NCI-H2227 treated with DMSO at 0.1 percent for 48 hours (cell line): ENCODE results near the gene ZNF516.

Source experiments
- DNase-seq: peaks from one replicate; lab custom pipeline; 2025; lab: John Stamatoyannopoulos, UW

The ZNF516 gene

DNA sequence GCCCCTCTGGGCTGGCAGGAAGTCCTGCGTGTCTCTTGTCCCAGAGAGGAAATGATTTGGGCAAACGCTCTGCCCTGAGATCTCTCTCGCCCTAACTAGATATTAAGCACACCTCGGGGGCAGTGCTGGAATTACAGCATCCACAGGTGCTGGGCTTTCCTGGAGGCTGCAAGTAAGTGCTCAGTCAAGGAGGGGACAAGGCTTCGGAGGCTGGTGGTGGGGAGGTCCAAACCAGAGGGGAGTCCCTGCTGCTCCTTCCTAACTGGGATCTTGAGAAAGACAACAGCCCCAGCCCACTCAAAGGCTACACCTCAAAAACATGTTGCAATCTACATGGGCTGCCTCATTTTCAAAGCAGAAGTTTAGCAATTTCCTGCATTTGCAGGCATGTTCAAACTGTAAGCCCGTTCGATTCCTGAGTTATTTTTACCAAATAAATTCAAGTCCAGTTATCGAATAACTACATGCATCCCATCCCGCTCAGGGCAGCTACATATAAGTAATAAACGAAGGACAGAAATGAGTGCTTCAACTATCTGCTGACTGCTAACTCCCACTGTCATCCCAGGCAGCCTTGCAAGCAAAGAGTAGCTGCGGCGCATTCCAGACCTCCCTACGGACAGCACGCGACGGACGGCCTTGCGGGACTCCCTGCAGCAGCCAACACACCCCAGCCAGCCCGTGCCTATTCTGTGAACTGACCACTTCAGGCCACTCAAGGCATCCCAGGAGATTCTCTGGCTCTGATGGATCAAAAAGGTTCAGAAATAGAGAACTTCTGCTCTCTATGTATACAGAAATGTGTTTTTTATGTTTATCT is 27.5 kb downstream of the ZNF516 start:
- DNase-seq: no peak

DNA sequence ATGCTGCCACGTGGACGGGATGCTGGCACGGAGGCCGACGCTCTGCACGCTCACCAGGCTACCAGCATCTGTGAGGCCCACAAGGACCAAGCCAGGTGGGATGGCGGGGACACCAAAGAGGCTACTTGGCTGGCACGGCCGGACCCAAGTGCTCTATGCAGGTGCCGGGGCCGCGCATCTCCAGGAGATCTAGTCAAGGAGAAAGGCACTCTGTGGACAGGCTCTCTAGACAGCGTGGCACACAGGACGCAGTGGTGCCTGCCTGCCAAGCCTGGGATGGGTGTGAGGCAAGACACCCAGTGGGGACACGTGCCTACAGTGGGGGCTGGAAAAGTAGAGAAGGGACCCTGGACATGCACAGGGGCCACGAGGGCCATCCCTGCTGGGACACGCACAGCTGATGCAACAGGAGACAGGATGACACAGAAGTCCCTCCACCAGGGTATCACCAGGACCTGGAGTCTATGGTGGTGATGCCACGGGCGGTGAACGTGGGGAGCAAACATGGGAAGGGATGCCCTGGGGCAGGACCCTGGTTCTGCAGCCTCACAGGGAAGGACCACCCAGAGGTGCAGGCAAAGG is 28.5 kb downstream of the ZNF516 start:
- no peak for DNase-seq

DNA sequence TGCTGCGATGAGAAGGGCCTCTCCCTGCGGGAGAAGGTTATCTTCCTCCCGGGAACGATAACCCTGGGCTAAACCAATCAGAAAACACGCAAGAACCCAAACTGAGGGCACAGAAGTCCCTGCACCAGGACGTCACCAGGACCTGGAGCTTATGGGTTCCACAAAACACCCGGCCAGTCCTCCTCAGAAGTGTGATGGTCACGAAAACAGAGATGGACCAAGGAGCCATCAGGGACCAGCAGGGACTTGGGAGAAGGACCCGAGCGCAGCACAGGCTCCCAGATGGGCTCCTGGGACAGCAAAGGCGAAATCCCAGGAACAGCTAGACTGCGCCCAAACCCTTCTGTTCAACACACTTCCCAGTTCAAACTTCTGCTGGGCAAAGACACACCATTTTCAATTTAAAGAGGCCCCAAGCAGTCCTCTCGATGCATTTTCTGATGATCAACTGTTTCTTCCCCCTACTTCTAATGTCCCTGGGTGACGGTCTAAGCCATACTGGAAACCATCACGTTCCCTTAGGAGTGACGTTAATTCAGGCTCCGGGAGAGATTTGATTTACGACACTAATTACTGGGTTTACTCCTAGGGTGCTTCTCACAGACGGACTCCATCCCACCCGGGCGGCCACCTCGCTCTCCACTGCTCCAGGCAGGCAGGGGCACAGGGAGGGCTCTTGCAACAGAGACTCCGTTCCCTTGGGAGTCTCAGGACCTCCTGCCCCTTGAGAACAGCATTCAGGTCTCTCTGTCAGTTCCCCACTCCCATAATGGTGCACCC is 29.2 kb downstream of the ZNF516 start:
- DNase-seq: no peak

DNA sequence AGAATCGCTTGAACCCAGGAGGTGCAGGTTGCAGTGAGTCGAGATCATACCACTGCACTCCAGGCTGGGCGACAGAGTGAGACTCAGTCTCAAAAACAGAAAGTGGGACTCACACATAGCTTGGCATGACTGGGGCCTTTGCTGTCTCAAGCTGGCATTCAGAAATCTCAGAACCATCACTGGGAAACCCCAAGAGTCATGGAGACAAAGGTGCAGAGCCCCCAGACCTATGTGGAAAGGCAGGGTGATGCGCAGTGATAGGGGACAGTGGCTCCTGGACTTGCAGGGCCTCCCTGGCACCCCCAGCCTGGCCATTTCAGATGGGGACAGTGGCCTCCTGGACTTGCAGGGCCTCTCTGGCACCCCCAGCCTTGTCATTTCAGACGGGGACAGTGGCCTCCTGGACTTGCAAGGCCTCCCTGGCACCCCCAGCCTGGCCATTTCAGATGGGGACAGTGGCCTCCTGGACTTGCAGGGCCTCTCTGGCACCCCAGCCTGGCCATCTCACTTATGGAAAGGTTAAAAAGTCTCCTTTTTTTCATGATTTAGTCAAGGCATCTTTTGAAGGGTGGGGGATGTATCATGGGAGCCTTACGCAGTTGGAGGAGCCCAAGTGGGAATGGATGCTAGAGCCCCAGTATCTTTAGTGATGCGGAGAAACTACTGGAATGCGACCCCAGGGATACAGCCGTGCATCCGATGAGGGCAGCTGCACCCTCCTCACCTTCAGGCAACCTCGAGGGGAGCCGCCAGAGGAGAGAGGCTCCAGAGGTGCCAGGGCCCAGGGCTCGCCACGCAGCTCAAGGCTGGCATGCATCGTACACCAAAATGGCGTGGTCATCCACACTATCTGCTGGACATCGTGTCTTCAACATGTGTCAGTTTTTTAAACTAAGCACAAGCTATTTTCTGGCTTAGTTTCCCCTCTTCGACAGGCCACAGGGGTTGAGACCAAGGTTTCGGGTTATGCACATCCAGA is 30.5 kb downstream of the ZNF516 start:
- no peak for DNase-seq

DNA sequence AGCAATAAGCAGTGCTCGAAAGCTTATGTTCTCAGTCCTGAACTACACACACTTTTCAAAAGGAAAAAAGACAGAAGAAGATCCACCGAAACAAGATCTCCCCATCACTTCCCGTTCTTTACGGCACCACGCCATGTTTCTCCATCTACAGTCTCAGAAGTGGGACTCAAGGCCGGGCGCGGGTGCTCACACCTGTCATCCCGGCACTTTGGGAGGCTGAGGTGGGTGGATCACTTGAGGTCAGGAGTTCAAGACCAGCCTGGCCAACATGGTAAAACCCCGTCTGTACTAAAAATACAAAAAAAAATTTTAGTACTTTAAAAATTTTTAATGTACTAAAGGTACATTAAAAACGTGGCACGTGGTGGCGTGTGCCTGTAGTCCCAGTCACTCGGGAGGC is 31.2 kb downstream of the ZNF516 start:
- DNase-seq: no peak

DNA sequence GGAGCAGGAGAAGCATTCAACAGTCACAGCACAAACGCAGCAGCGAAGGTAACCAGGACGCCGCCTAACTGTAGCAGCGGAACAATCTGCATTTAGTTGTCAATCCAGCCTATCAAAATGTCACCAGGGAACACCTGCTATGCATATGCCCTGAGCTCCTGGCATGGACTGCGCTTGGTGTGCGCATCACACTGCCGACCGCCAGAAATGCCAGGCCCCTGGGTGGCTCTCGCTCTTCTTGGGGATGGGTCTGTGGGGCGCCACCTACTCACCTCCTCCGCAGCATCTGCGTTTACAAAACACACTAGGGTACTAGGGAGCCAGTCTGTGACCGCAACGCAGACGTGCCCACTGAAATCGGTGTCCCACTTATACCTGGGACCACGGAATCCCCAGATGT is 31.7 kb downstream of the ZNF516 start:
- no peak for DNase-seq

DNA sequence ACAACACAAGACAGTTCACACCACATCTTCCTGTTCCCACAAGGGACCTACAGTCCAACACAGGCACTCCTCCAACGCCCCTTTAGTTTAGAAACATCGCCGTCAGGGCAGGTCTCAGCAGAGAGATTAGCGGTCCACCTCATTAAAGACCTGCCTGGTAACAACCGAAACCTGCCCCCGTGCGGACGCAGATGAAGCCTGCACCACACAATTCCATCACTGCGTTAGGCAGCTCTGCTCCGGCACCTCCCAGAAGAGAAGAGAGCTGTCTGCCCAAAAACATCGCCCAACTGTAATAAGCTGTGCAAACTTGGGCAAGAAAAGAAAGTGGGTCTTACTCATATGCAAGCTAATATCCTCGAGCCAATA is 32.7 kb downstream of the ZNF516 start:
- DNase-seq: no peak

DNA sequence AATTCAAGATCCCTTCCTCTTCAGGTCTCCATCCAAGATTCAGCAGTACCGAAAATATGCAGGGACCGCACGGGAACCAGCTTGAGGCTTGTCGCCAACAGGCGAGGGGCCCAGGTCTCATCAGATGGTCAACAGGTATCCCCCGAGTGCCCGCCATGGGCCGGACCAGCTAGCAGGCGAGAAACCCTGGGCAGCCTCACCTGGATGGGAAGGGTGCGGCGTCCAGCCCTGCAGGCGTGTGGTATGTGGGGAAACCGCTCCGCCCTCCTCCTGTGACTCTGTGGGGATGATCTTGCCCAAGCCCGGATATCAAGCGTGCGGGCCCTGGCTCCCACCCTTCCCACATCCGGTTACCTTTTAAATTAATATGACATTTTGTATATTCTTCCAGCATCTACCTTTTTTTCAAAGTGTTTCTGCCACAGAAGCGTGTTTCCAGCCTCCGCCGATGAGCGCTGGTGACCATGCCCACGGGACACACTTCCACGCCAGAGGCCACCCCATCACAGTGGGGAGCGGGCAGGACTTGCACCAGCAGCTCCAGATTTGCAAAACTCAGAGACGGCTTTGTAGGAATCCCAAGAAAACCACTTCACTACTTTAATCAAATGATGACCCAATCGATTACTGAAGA is 33.2 kb downstream of the ZNF516 start:
- no peak for DNase-seq

DNA sequence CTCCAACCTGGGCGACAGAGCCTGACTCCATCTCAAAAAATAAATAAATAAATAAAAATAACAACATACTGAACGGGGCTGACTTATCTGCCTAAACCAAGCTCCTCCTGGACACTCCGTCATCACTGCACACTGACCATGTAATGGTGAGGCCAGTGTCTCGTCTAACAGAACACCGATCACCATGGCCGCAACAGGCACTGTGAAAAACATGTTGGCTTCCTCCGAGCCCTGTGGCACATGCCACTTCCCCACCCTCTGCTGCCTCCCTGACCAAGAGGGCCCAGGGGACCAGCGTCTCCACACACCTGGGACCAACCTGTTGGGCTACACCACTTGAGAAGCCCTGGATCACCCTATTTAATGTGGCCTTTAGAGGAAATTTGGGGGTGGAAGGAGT is 33.9 kb downstream of the ZNF516 start:
- no peak for DNase-seq

DNA sequence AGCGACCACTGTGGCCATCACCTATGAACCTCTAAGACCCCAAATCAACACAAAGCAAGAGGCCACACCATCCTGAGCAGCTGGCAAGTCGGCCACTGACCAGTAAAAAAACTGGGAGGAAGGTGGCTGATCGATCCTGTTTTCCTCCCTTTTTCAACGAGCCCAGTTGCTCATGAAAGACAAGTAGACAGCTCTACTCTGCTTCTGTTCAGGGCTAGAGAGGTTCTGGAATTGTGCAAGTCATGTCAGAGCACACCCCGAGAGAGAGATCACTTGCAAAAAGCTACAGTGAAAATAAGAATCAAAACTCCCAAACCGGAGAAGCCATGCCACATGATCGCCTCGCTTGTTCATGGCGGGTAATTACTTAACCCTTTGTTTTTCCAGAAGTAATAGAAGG is 34.6 kb downstream of the ZNF516 start:
- DNase-seq: no peak

DNA sequence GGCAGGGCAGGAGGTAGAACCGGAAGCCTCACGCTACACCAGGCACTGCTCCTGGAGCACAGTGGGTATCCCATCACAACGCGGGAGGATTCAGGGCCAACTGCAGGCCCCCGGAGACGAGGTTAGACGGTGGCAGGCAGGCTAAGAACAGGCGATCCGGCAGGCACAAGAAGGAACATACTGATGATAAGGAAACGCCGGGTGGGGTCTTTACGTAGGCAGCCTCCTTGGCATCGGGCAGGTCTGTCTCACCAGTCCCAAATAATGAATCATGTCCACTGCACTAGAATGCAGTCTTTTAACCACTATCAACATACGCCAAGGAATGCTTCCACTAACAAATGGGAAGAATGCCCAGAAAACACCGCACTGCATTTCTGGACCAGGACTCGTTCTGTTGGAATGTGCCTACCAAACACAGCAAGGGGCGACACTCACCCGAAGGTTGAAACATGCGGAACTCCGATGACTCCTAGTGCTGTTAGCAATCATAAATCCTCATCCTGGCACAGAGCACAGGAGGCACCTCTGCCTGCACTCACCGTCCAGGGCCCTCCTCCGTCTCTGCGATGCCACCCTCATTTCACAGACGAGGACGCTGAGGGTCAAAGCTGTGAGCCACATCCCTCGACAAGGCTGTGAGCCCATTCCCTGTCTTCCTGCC is 35.2 kb downstream of the ZNF516 start:
- DNase-seq: no peak

DNA sequence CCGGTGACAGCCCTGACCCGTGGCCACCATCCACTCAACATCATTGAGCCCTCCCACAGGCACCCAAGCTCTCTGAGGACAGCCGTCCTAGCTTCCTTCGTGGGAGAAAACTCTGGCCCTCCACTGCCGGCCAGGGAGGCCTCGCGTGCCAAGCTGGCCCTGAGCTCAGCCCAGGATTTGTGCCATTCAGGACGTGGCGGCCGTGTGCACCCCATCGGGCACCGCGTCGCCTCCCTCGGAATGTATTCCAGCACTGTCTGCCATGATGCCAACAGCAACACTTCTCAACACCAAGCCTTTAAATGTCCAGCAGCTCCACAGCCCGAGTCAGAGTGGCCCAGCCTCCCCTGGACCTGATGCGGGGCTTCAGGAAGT is 35.7 kb downstream of the ZNF516 start:
- DNase-seq: no peak

DNA sequence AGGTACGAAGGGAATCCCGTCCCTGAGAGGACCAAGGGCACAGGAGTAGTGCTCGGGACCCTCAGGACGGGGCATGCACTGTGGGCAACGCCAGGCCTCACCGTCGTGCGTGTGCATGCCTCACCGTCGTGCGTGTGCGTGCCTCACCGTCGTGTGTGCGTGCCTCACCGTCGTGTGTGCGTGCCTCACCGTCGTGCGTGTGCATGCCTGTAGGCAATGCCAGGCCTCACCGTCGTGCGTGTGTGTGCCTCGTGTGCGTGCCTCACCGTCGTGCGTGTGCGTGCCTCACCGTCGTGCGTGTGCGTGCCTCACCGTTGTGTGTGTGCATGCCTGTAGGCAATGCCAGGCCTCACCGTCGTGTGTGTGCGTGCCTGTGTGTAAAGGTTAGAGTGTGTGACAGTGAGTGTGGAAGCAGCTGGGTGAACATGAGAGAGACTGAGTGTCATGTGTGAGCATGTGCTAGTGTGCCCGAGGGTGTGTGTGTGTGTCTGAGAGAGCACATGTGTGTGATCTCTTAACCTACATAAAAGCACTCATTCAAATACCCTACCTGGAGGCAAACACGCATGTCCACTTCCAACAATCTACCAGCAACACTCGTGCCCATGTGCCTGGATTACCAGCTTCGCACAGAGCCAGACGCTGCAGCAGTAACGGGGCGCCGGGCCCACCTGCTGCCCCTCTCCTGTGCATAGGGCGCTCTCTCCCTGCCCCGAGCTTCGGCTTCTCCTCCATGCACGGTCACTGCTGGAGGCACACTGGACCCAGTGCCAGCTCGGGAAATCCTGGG is 36.3 kb downstream of the ZNF516 start:
- DNase-seq: no peak

DNA sequence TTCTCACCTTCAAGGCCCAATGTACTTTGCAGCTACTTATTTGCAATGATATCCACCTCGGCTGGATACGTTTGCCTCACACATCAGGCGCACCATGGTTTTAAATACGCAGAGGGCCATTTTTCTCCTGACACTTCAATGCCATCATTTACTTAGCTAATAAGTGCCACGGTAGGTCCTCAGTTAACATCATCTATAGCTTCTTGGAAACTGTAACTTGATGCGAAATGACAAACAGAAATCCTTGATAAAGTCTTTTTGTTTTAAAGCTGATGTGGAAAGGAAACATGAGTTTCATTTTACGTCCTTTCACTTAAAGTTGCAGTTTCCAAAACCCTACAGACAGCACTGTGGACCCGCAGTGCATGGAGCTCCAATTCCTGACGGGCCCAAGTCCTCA is 37.1 kb downstream of the ZNF516 start:
- DNase-seq: no peak

DNA sequence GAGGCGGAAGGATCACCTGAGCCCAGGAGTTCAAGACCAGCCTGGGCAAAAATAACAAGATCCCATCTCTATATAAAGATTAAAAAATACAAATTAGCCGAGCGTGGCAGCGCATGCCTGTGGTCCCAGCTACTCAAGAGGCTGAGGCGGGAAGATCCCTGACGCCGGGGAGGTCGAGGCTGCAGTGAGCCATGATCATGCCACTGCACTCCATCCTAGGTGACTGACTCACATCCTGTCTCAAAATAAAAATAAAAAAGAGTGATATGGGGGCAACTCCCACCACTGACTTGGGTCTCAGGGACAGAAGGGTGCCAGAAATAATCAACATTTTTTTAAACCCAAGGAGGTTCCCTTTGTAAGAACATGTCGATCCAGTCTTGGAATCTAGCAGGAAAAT is 37.6 kb downstream of the ZNF516 start:
- DNase-seq: no peak

DNA sequence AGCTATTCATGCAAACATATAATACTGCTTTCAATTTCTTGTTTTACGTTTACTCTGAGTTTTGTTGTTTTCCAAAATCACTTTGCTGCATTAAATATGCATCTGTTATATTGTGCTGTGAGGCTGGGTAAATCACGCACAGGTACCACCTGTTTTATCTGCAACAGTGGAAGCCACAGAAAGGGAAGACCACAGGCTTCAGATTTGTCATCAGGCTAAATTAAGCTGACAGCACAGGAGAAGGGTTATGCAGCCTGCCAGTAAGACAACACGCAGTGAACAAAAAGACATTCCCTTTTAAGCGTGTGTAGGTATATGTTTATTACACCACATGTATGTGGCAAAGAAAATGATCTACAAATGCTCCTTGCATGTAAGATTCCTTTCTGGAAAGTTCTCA is 38.2 kb downstream of the ZNF516 start:
- DNase-seq: no peak

DNA sequence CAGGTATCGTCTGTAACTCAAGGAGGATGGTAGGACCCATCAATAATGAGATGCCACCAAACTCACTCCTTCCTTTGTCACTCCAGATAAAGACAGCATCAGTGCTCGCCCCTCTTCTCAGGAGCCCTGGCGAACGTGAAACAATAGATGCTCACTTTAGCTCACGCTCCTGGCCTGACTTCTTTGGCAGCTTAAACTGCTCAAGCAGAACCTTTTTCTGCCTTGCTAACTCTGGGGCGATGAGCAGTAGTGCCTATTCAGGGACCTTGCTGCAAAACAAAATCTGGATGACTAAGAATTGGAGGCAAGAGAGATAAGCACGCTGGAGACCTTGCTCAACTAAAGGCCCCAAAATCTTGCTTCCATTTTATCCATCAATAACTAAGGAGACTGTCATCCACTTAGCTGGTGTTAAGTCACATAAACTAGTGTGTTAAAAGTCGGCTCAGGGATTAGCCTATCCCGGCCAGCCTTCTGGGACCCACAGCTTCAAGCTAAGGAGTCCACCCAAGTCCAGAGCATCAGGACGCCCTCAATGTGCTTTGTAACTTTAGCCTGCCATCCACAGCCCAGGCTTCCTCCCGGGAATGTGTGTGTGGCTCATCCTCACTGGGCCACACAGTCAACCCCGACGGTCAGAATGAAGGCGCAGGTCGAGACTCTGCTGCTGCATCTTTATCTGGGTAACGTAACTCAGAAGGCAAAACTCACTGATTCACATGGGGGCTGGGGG is 38.9 kb downstream of the ZNF516 start:
- no peak for DNase-seq

DNA sequence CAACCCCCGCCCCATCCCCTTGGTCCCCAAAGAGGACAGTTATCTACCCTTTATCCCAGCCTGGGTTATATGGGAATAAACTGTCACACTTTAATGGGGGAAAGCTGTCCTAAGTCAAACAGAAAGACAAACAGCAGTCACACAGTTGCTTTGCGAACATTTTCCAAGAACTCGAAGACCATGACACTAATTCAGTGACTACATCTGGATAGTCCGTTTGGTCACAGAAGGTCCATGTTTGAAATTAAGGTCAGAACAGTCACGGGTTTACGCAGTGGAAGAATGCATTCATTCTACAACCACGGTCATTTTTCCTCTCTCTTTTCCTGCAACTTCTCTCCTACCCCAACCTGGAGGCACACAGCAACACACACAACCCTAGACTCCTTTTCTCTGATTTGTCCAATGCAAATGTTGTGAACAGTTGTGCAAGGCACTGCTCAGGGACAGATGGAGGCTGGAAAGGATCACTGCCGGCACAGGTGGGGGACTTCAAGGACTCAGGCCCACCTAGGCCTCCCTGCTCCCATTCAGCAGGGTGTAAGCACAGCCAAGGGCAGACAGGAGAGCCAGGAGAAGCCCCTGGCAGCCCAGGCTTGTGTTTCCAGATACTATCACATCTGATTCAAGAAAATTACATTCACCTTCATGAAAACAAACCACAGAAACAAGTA is 39.9 kb downstream of the ZNF516 start:
- DNase-seq: no peak

DNA sequence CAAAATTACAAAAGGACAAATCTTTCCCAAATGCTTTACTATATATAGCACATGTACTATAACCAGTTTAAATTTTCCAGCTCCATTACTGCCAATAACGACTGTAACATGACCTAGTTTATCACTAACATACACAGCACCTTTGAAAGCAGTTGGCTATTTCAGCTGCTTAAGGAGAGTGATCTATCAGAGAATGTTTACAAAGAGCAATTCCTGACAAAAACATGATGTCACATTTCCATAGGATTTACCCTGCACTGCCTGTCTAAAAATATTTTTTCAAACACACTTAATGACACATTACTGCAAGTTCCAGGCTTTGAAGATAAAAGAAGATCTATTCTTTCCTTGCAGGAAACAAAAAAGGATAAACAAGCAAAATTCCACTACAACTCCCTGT is 40.6 kb downstream of the ZNF516 start:
- no peak for DNase-seq
